Measurements from ENCODE around the gene GRM7.
A peak's percentile ranks its signal among the peaks of the same experiment; 100 is the strongest.

GRM7 gene

DNA sequence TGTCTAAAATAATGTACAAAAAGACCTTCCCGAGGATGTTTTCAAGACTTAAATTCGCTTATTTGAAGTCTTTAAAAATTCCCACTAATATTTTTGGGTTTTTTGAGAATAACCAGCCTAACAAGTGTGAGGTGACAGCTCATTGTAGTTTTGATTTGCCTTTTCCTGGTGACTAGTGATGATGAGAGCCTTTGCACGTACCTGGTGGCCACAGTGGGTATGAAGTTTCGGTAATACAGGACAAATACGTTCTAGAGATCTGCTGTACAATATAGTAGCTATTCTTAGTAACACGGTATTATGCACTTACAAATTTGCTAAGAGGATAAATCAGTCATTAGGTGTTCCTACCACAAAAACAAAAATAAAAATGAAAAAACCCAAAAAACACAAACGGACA, 124.9 kb downstream of the GRM7 start:
- DNase-seq, result no peak

GRCh38 chr3:6989608-6990291, 128.8 kb downstream of the GRM7 start:
- no peak for DNase-seq

DNA sequence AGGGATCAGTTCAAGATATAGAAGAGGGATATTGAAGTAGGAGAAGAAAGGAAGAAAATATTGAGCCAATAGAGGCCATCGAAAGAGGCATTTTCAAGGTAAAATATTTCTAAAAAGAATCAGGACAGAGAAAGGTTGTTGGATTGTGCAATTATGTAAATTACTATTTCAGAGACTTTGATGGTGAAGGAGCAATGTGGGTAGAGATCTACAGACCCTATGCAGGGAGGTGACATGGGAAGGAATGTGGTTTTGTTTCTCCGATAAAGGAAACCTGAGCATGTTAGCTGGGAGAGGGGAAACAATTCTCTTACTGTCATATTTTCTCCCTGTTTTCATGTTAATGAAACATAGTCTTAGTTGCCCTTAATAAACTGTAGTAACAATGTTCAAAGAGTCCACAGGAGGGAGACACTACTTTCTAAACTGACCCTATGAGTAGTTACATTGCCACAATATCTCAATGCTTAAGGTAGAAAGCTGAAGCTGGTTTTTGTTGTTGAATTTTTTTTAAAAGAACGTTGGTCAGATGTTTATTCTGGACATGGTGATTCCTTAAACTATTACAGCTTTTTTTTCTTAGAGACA, 133.3 kb downstream of the GRM7 start:
- DNase-seq, result peak in 1 of 3 donors; percentile 0

DNA sequence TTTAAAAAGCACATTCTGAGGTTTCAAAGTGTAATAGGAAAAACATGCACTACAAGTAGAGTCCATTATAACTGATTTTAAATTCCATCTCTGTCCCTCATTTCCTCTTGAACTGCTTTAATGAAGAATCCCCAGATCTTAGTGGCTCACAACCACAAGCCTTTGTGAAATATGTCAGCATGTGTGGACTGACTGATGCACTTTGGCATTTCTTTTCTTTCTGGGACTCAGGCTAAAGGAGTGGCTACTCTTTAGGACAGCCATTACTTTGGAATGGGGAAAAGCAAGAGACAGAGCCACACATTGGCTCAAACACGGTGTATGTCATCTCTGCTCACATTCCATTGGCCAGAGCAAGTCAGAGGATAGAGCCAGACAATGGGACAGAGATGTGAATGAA, 139.6 kb downstream of the GRM7 start:
- DNase-seq, result no peak

- no peak for DNase-seq
Observed at GRCh38 chr3:7001370-7001769, 140.5 kb downstream of the GRM7 start.

DNA sequence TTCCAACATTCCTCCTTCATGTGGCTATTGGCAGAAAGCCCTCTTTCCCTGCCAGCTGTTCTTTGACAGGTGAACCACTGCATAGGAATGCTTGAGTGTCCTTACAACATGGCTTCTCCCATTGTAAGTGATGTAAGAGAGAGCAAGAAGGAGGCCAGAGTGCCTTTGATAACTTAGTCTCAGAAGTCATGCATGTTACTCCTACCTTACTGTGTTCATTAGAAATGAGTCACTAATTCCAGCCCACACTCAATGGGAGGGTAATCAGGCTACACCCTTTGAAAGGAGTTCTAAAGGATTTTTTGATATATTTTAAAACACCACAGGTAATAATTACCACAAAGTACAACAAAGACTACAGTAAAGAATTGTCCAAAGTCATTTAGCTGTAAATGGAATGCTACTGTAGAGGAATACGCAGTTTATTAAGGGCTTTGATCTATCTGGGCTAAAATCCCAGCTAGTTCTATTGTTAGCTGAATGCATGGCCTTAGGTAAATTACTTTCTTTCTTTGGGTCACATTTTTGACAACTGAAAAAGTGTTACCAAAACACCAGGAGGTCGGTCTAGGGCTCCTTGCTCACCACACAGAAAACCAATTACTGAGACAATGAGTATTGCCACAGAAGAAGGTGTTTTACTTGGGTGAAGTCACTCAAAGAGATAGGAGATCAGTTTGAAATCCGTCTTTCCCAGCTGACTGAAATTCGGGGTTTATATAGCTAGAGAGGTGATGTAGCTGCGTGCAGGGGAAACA, 154.9 kb downstream of the GRM7 start:
- no peak for DNase-seq

- DNase-seq, result no peak
Observed at GRCh38 chr3:7025581-7026300, 164.8 kb downstream of the GRM7 start.

- DNase-seq, result no peak
Observed at GRCh38 chr3:7029562-7029961, 168.6 kb downstream of the GRM7 start.

DNA sequence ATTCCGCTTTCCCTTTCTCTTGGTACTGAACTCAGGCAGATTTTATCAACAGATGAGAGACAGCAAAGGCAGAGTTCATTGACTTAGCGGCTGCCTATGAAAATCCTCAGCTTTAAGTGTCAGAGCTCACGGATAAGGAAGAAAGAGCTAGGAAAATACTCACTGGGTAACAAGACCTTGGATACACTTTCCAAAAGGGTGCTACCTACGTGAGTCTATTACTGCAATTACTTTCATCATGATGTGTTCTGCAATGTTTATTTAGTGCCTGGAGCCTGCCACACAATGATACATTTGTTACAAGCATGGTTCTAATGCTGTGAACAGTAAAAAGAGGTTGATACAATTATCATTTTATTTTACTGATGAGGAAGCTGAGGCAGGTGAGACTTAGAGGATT, 177.5 kb downstream of the GRM7 start:
- no peak for DNase-seq

DNA sequence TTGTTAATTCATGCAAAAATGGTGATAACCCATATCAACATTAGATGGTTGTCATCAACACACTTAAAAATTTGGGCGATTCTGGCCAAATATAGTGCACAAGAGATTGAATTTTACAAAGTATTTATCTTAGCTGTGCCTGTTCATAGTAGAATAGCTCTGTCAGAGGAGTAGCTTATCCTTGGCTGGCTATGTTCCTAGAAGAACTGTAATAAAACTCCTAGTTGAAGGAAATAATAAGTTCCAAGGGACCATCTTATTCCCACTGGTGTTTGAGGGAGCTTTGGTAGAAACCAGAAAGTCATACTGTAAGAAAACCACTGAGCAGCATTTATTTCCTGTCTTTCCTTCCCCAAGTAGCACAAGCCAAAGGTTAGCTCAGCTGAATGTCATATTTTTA, 201.8 kb downstream of the GRM7 start:
- DNase-seq, result no peak

GRCh38 chr3:7070461-7070860, 209.5 kb downstream of the GRM7 start:
- no peak for DNase-seq

GRCh38 chr3:7074217-7074616, 213.3 kb downstream of the GRM7 start:
- no peak for DNase-seq

GRCh38 chr3:7075117-7075516, 214.2 kb downstream of the GRM7 start:
- DNase-seq, result no peak

- DNase-seq, result peak in 1 of 3 donors; percentile 1
Observed at GRCh38 chr3:7075901-7076300, 215.0 kb downstream of the GRM7 start.

DNA sequence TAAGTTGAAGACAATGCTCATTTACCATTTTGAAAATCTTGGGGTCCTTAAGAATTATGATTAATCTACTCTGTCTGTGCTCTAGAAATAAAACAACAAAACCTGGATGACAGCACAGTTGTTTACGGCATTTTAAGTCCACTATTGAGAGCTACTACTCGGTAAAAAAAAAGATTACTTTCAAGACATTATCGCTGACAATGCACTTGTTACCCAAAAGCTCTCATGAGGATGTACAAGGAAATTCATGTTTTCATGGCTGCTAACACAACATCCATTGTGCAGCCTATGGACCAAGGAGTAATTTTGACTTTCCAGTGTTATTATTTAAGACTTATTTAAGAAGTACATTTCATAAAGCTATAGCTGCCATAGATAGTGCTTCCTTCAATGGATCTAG, 221.3 kb downstream of the GRM7 start:
- DNase-seq, result no peak

- DNase-seq, result no peak
Observed at GRCh38 chr3:7086417-7086816, 225.5 kb downstream of the GRM7 start.

- no peak for DNase-seq
Observed at GRCh38 chr3:7095116-7095515, 234.2 kb downstream of the GRM7 start.

DNA sequence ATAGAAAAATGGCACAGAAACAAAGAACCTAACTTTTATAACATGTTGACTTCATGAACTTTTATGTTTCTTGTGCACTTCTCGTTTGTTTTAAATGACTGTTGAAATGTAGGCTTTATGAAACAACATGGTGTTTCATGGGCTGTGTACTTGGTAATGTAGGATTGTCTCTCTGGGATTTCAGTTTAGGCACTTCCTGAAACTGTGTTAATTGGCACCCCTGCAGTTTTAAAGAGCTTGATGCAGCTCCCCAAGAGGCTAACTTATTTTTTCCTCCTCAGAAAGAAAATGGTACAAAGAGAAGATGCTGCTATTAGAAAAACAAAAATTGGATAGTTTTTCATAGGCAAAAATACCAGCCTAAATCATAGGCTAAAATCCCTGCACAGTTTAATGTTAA, 239.2 kb downstream of the GRM7 start:
- no peak for DNase-seq

GRCh38 chr3:7106635-7107034, 245.7 kb downstream of the GRM7 start:
- no peak for DNase-seq

GRCh38 chr3:7112523-7113056, 251.7 kb downstream of the GRM7 start:
- no peak for DNase-seq

DNA sequence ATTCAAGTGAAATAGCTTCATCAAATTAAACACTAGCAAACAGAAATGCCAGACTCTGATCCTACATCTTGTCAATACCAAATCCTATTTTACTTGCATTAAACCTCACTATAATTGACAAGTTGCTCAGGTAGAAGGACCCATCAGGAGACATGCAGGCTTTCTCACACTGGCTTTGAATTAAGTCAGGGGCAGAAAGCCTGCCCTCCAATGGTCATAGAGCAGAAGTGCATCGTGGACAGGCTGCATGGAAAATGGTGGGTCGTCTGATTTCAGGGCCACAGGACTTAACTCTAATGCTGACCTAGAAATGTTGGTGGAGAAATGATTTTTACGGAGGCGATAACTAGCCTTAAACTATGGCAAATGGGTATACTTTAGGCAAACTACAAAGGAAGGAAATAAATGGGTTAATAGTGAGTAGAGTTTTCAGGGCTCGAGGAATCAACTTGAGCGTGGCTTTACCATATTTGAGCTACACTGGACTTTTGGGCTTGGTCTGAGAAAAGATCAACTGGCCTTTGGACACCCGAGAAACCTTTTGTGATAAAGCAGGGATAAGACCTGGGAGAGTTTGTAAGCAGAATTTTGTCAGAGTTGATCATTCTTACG, 283.9 kb downstream of the GRM7 start:
- DNase-seq, result peak in 2 of 3 donors; percentile 0

- no peak for DNase-seq
Observed at GRCh38 chr3:7146529-7146928, 285.6 kb downstream of the GRM7 start.

DNA sequence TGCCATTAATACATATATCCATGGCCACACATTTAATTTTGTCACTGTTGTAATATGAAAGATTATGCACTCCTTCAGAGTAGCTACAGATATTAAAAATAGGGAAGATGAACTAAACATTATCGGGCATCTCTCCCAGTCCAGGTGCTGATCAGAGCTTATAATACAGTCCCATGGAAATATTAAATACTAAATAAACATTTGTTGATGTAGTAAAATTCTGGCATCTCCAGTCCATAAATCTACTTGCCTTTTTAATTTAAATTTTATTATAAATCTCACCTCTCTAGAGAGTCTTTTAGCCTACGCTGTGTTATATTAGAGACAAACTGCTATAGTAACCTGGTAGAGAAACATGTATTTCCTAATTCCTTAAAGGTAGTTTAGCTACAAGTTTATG, 297.6 kb downstream of the GRM7 start:
- no peak for DNase-seq
